ENCODE data around the gene TMEM167B. TPM values are rescaled to one million over a fixed set of nuclear protein-coding genes. Genes with fewer than 3 reads are reported as not detected.
"Not testable (repeated sequence)": the region's sequence is repeated elsewhere in the genome, so short reads cannot be mapped to it uniquely, and the experiment has no call there.

The TMEM167B gene
- total and polyA plus RNA-seq, 2 of the 8 experiments (the other 6 are each of a cell fraction or from before 2014, with no cell fraction given): 3.6 to 14.8 TPM

DNA sequence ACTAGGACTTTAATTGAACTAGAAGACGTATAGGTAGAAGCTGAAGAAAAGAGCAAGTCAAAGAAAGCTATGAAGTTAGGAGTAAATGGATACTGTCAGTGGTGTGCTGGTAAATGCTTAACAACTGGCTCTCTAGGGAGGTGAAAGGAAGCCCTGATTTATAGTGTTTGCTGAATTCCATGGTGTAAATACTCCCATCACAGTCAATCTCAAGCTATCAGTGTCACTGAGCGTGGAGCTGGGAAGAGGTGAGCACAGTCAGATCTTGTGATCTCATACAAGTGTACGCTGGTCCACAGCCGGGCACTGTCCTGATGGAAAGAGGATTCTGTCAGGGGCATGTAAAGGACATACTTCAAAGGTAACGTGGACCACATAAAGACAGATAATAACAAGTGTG, 51.7 kb downstream of the TMEM167B start:
- Histone ChIP-seq H3K23ac (ENCODE audit: insufficient read length) (no peak overlapping the region), H3K4me3 (ENCODE audit: extremely low read depth in 1 of 4, insufficient read depth in 2 of 4, low read depth in 3 of 4, low read length in 4 of 4) (no peak overlapping the region), H3K4me2 (ENCODE audit: insufficient read depth in 1 of 2, low read depth in 2 of 2, low read length in 2 of 2) (no peak overlapping the region), H3K79me1 (ENCODE audit: low read depth, low read length) (no peaks in the 10 kb centered on the region), H4K8ac (ENCODE audit: extremely low read depth, insufficient read depth, low read length) (no peak overlapping the region), H4K91ac (replicated peaks; ENCODE audit: insufficient read length, low read length) (no peak overlapping the region), H2BK20ac (ENCODE audit: low read length) (no peak overlapping the region), H2AK5ac (ENCODE audit: low read depth, low read length) (no peak overlapping the region), H3K56ac (replicated peaks; ENCODE audit: insufficient read length, low read depth, low read length) (no peak overlapping the region), H2BK5ac (ENCODE audit: low read depth, low read length) (no peak overlapping the region), H4K20me1 (replicated peaks in 1 of 2; ENCODE audit: control insufficient read depth in 1 of 2, insufficient read depth in 2 of 2, low read length in 2 of 2) (no peaks in the 10 kb centered on the region), H2AFZ (ENCODE audit: low read length) (no peak overlapping the region), H2BK15ac (ENCODE audit: low read length) (no peak overlapping the region), H2BK12ac (ENCODE audit: low read depth, low read length) (no peak overlapping the region), H3K27ac (ENCODE audit: low read depth, low read length) (no peak overlapping the region), H2BK120ac (replicated peaks; ENCODE audit: low read depth, low read length) (no peak overlapping the region), H3K9ac (replicated peaks in 1 of 4; ENCODE audit: extremely low read depth in 1 of 4, low read depth in 3 of 4, low read length in 3 of 4) (no peak overlapping the region), H3K9me3 (ENCODE audit: insufficient read depth in 2 of 2, low read depth in 1 of 2, low read length in 1 of 2) (no peaks in the 10 kb centered on the region), H3K79me2 (ENCODE audit: control insufficient read depth in 1 of 2, insufficient read depth in 2 of 2, low read length in 2 of 2) (no peaks in the 10 kb centered on the region), H3K36me3 (ENCODE audit: control insufficient read depth in 2 of 4, insufficient read depth in 4 of 4, low read length in 3 of 4) (no peaks in the 10 kb centered on the region), H4K5ac (ENCODE audit: insufficient read length, low read depth, low read length) (no peak overlapping the region), H3K27me3 (replicated peaks in 1 of 4; ENCODE audit: control insufficient read depth in 3 of 4, extremely low read depth in 1 of 4, insufficient read depth in 3 of 4, low read length in 3 of 4) (no peaks in the 10 kb centered on the region), H3K4me1 (replicated peaks in 1 of 4; ENCODE audit: control insufficient read depth in 3 of 4, insufficient read depth in 4 of 4, low read length in 3 of 4) (no peaks in the 10 kb centered on the region), H3K4ac (replicated peaks; ENCODE audit: insufficient read length, low read depth, low read length) (no peak overlapping the region), H3K23me2 (ENCODE audit: low read depth, low read length) (no peaks in the 10 kb centered on the region), H3K18ac (ENCODE audit: extremely low read depth, low read length) (no peak overlapping the region), H3K14ac (ENCODE audit: insufficient read length) (no peak overlapping the region)
- CTCF ChIA-PET (ENCODE audit: partially characterized antibody): interaction anchor here (1.1 kb wide), 2 partner anchors 12 to 28 kb away, joined by 3 read pairs; no protein-coding TSS in a partner anchor
- POLR2A ChIA-PET (ENCODE audit: partially characterized antibody): no interaction called here
- FAIRE-seq (no peak), DNase-seq (ENCODE audit: low read depth in 1 of 2, low spot score in 2 of 2) (no peak)
- TF ChIP-seq CHD1 (IDR thresholded peaks at IDR 0.05; ENCODE audit: low read depth, low read length) (no peak), POLR2A (IDR thresholded peaks at IDR 0.05; ENCODE audit: control extremely low read depth in 1 of 2, low read depth in 2 of 2, low read length in 2 of 2) (no peak), SP1 (IDR thresholded peaks at IDR 0.05; ENCODE audit: low read depth, low read length) (no peak)
- WGBS, 2 experiments (ENCODE audit: extremely low coverage in 1 of 2, insufficient coverage in 1 of 2, insufficient read length in 1 of 2, insufficient replicate concordance in 2 of 2, low coverage in 1 of 2, low lambda C conversion rate in 2 of 2, missing lambda C conversion rate in 1 of 2): 88% methylated on average over 5 of the region's 5 CpGs; no CpG with 5 or more reads in 1 of the 2 experiments

- H3K36me3 ChIP-seq (ENCODE audit: control insufficient read depth in 2 of 4, insufficient read depth in 4 of 4, low read length in 3 of 4); H3K4ac ChIP-seq (replicated peaks; ENCODE audit: insufficient read length, low read depth, low read length); H3K79me1 ChIP-seq (ENCODE audit: low read depth, low read length); H4K20me1 ChIP-seq (replicated peaks in 1 of 2; ENCODE audit: control insufficient read depth in 1 of 2, insufficient read depth in 2 of 2, low read length in 2 of 2); H3K18ac ChIP-seq (ENCODE audit: extremely low read depth, low read length); H2BK20ac ChIP-seq (ENCODE audit: low read length); H2BK15ac ChIP-seq (ENCODE audit: low read length); H3K4me2 ChIP-seq (ENCODE audit: insufficient read depth in 1 of 2, low read depth in 2 of 2, low read length in 2 of 2); FAIRE-seq; H3K27ac ChIP-seq (ENCODE audit: low read depth, low read length); H3K23me2 ChIP-seq (ENCODE audit: low read depth, low read length); H2BK5ac ChIP-seq (ENCODE audit: low read depth, low read length); H4K5ac ChIP-seq (ENCODE audit: insufficient read length, low read depth, low read length); H3K9me3 ChIP-seq (ENCODE audit: insufficient read depth in 2 of 2, low read depth in 1 of 2, low read length in 1 of 2); H3K23ac ChIP-seq (ENCODE audit: insufficient read length); H3K79me2 ChIP-seq (ENCODE audit: control insufficient read depth in 1 of 2, insufficient read depth in 2 of 2, low read length in 2 of 2); H3K14ac ChIP-seq (ENCODE audit: insufficient read length); H2AK5ac ChIP-seq (ENCODE audit: low read depth, low read length); POLR2A ChIA-PET (ENCODE audit: partially characterized antibody); H2AFZ ChIP-seq (ENCODE audit: low read length); H3K4me1 ChIP-seq (replicated peaks in 1 of 4; ENCODE audit: control insufficient read depth in 3 of 4, insufficient read depth in 4 of 4, low read length in 3 of 4); H3K4me3 ChIP-seq (ENCODE audit: extremely low read depth in 1 of 4, insufficient read depth in 2 of 4, low read depth in 3 of 4, low read length in 4 of 4); H2BK12ac ChIP-seq (ENCODE audit: low read depth, low read length); H4K8ac ChIP-seq (ENCODE audit: extremely low read depth, insufficient read depth, low read length); H3K9ac ChIP-seq (replicated peaks in 1 of 4; ENCODE audit: extremely low read depth in 1 of 4, low read depth in 3 of 4, low read length in 3 of 4); H3K56ac ChIP-seq (replicated peaks; ENCODE audit: insufficient read length, low read depth, low read length); H3K27me3 ChIP-seq (replicated peaks in 1 of 4; ENCODE audit: control insufficient read depth in 3 of 4, extremely low read depth in 1 of 4, insufficient read depth in 3 of 4, low read length in 3 of 4); H4K91ac ChIP-seq (replicated peaks; ENCODE audit: insufficient read length, low read length); H2BK120ac ChIP-seq (replicated peaks; ENCODE audit: low read depth, low read length); DNase-seq (ENCODE audit: low read depth in 1 of 2, low spot score in 2 of 2): not testable (repeated sequence)
- WGBS, 2 experiments (ENCODE audit: extremely low coverage in 1 of 2, insufficient coverage in 1 of 2, insufficient read length in 1 of 2, insufficient replicate concordance in 2 of 2, low coverage in 1 of 2, low lambda C conversion rate in 2 of 2, missing lambda C conversion rate in 1 of 2): 94% methylated on average over 6 of the region's 6 CpGs; no CpG with 5 or more reads in 1 of the 2 experiments
- CTCF ChIA-PET (ENCODE audit: partially characterized antibody): interaction anchor here (1.1 kb wide), 2 partner anchors 12 to 28 kb away, joined by 3 read pairs; no protein-coding TSS in a partner anchor
These were observed 52.2 kb downstream of the TMEM167B start for GRCh38 chr1:109142725-109143124.

Data from H1 (cell line).